Subcutaneous abdominal adipose tissue (tissue), 5 donors: ENCODE results near the gene PHAF1.

Source experiments
- H3K27ac ChIP-seq: one replicate; pipeline ENCODE4 v1.7.0; 2013; ENCODE audit warnings: low read depth, mild to moderate bottlenecking, inconsistent platforms, low read length, moderate library complexity
- H3K27me3 ChIP-seq, 5 donors: one replicate each; pipeline ENCODE4 v1.7.0; 2013; ENCODE audit warnings: low read length in 5 of 5, inconsistent platforms in 1 of 5; ENCODE audit not compliant: control insufficient read depth in 5 of 5, insufficient read depth in 4 of 5
- H3K36me3 ChIP-seq, 5 donors: one replicate each; pipeline ENCODE4 v1.7.0; 2013; ENCODE audit warnings: low read length in 5 of 5; ENCODE audit not compliant: control insufficient read depth in 5 of 5, insufficient read depth in 5 of 5
- H3K4me1 ChIP-seq, 5 donors: one replicate each; pipeline ENCODE4 v1.7.0; 2013; ENCODE audit warnings: low read length in 5 of 5, mild to moderate bottlenecking in 3 of 5, moderate library complexity in 1 of 5; ENCODE audit not compliant: control insufficient read depth in 5 of 5, insufficient read depth in 5 of 5
- H3K4me3 ChIP-seq, 5 donors: one replicate each; pipeline ENCODE4 v1.7.0; 2013; ENCODE audit warnings: low read length in 5 of 5, low read depth in 1 of 5
- H3K9ac ChIP-seq, 5 donors: one replicate each; pipeline ENCODE4 v1.7.0; 2013; ENCODE audit warnings: low read length in 5 of 5, mild to moderate bottlenecking in 4 of 5, moderate library complexity in 3 of 5
- H3K9me3 ChIP-seq, 5 donors: one replicate each; pipeline ENCODE4 v1.7.0; 2013; ENCODE audit warnings: low read length in 5 of 5; ENCODE audit not compliant: control insufficient read depth in 5 of 5
- donor health status: healthy.
- donor health status: healthy.
- donor health status: healthy.
- donor health status: healthy.
- donor health status: healthy.

PHAF1 gene

GRCh38 chr16:67144943-67145342 lies 35.2 kb downstream of the PHAF1 start:
- H3K4me3 ChIP-seq: no peak overlapping the region
- H3K36me3 ChIP-seq: peaks cover 5 to 92% (median 85%) of the 10 kb centered on the region in 5 donors
- H3K9ac ChIP-seq: no peak overlapping the region
- no peak overlapping the region for H3K27ac ChIP-seq
- H3K9me3 ChIP-seq: no peaks in the 10 kb centered on the region
- H3K27me3 ChIP-seq: no peaks in the 10 kb centered on the region
- peaks cover 0 to 10% (median 2%) of the 10 kb centered on the region in 5 donors for H3K4me1 ChIP-seq

- H3K36me3 ChIP-seq: peaks cover 4 to 84% (median 77%) of the 10 kb centered on the region in 5 donors
- no peak overlapping the region for H3K9ac ChIP-seq
- H3K27me3 ChIP-seq: no peaks in the 10 kb centered on the region
- H3K27ac ChIP-seq: no peak overlapping the region
- H3K9me3 ChIP-seq: no peaks in the 10 kb centered on the region
- H3K4me3 ChIP-seq: no peak overlapping the region
- H3K4me1 ChIP-seq: peaks cover 0 to 15% (median 10%) of the 10 kb centered on the region in 5 donors
These were observed 36.0 kb downstream of the PHAF1 start for GRCh38 chr16:67145746-67146145.

- Histone ChIP-seq H3K9me3 (no peaks in the 10 kb centered on the region), H3K4me3 (no peak overlapping the region), H3K4me1 (peaks cover 0 to 19% (median 13%) of the 10 kb centered on the region in 5 donors), H3K9ac (no peak overlapping the region), H3K27ac (no peak overlapping the region), H3K27me3 (no peaks in the 10 kb centered on the region), H3K36me3 (peaks cover 4 to 74% (median 67%) of the 10 kb centered on the region in 5 donors)
These were observed 37.0 kb downstream of the PHAF1 start for GRCh38 chr16:67146523-67147357.

GRCh38 chr16:67147437-67148140 lies 37.8 kb downstream of the PHAF1 start:
- H3K27ac ChIP-seq: no peak overlapping the region
- H3K9me3 ChIP-seq: no peaks in the 10 kb centered on the region
- no peak overlapping the region for H3K4me3 ChIP-seq
- H3K9ac ChIP-seq: peak overlapping the region in 1 of 5 donors; percentile 12
- H3K36me3 ChIP-seq: peaks cover 4 to 65% (median 59%) of the 10 kb centered on the region in 5 donors
- no peaks in the 10 kb centered on the region for H3K27me3 ChIP-seq
- H3K4me1 ChIP-seq: peaks cover 0 to 19% (median 12%) of the 10 kb centered on the region in 5 donors

- peaks cover 4 to 59% (median 53%) of the 10 kb centered on the region in 5 donors for H3K36me3 ChIP-seq
These were observed 38.5 kb downstream of the PHAF1 start for GRCh38 chr16:67148221-67148620.

GRCh38 chr16:67148656-67149275 lies 39.0 kb downstream of the PHAF1 start:
- Histone ChIP-seq H3K9me3 (no peaks in the 10 kb centered on the region), H3K9ac (no peak overlapping the region), H3K4me3 (no peak overlapping the region), H3K27ac (no peak overlapping the region), H3K27me3 (no peaks in the 10 kb centered on the region), H3K36me3 (peaks cover 4 to 54% (median 48%) of the 10 kb centered on the region in 5 donors), H3K4me1 (peaks cover 0 to 19% (median 12%) of the 10 kb centered on the region in 5 donors)

More at GRCh38 chr16:67148221-67148620, 38.5 kb downstream of the PHAF1 start:
- Histone ChIP-seq H3K9ac (no peak overlapping the region), H3K9me3 (no peaks in the 10 kb centered on the region), H3K27me3 (no peaks in the 10 kb centered on the region), H3K4me3 (no peak overlapping the region), H3K27ac (no peak overlapping the region), H3K4me1 (peaks cover 0 to 19% (median 12%) of the 10 kb centered on the region in 5 donors)

- Histone ChIP-seq H3K4me3 (peak overlapping the region in 1 of 5 donors; percentile 73), H3K27me3 (no peaks in the 10 kb centered on the region), H3K4me1 (peaks cover 0 to 19% (median 12%) of the 10 kb centered on the region in 5 donors), H3K9me3 (no peaks in the 10 kb centered on the region), H3K27ac (no peak overlapping the region), H3K36me3 (peaks cover 0 to 47% (median 42%) of the 10 kb centered on the region in 5 donors), H3K9ac (no peak overlapping the region)
These were observed 39.7 kb downstream of the PHAF1 start for GRCh38 chr16:67149276-67150046.

- Histone ChIP-seq H3K4me3 (peak overlapping the region in 4 of 5 donors; percentile 58 to 81 (median 72)), H3K27ac (no peak overlapping the region), H3K9ac (peak overlapping the region in 2 of 5 donors; percentile 29 to 72), H3K27me3 (no peaks in the 10 kb centered on the region), H3K9me3 (no peaks in the 10 kb centered on the region), H3K4me1 (peaks cover 0 to 23% (median 15%) of the 10 kb centered on the region in 5 donors), H3K36me3 (peaks cover 0 to 42% (median 35%) of the 10 kb centered on the region in 5 donors)
These were observed 40.5 kb downstream of the PHAF1 start for GRCh38 chr16:67150047-67150832.
